HG03095 (cell line): Measurements from ENCODE around the gene SF3B2.
"Not testable (repeated sequence)": the region's sequence is repeated elsewhere in the genome, so short reads cannot be mapped to it uniquely, and the experiment has no call there.

Experiments used
- ATAC-seq: cut with Tn5 transposase; IDR thresholded peaks from one replicate; pipeline ENCODE4 v1.9.1; 2021; ENCODE audit warnings: moderate library complexity; ENCODE audit not compliant: unreplicated experiment

The SF3B2 gene

GRCh38 chr11:66072518-66072917 is 20.4 kb downstream of the SF3B2 start:
- no peak for ATAC-seq

GRCh38 chr11:66073669-66074068 is 21.5 kb downstream of the SF3B2 start:
- no peak for ATAC-seq

- no peak for ATAC-seq
These were observed 23.1 kb downstream of the SF3B2 start for GRCh38 chr11:66075273-66075672.

- no peak for ATAC-seq
These were observed 24.4 kb downstream of the SF3B2 start for GRCh38 chr11:66076561-66076960.

GRCh38 chr11:66077927-66078326 is 25.8 kb downstream of the SF3B2 start:
- ATAC-seq, result no peak

- not testable (repeated sequence) for ATAC-seq
These were observed 26.8 kb downstream of the SF3B2 start for GRCh38 chr11:66078949-66079348.

- no peak for ATAC-seq
These were observed 28.1 kb downstream of the SF3B2 start for GRCh38 chr11:66080055-66080817.

GRCh38 chr11:66081505-66081904 is 29.3 kb downstream of the SF3B2 start:
- ATAC-seq, result no peak

- ATAC-seq, result no peak
These were observed 31.0 kb downstream of the SF3B2 start for GRCh38 chr11:66082946-66083698.

- ATAC-seq, result no peak
These were observed 31.6 kb downstream of the SF3B2 start for GRCh38 chr11:66083767-66084166.

- ATAC-seq, result no peak
These were observed 32.8 kb downstream of the SF3B2 start for GRCh38 chr11:66084821-66085475.

- ATAC-seq, result no peak
These were observed 35.2 kb downstream of the SF3B2 start for GRCh38 chr11:66087148-66087908.

GRCh38 chr11:66089067-66089466 is 36.9 kb downstream of the SF3B2 start:
- no peak for ATAC-seq

GRCh38 chr11:66090288-66090687 is 38.1 kb downstream of the SF3B2 start:
- no peak for ATAC-seq

GRCh38 chr11:66092125-66092524 is 40.0 kb downstream of the SF3B2 start:
- ATAC-seq, result not testable (repeated sequence)

- ATAC-seq, result not testable (repeated sequence)
These were observed 47.6 kb downstream of the SF3B2 start for GRCh38 chr11:66099746-66100145.

- ATAC-seq, result peak; percentile 77
These were observed 48.3 kb downstream of the SF3B2 start for GRCh38 chr11:66100272-66101065.

- no peak for ATAC-seq
These were observed 48.9 kb downstream of the SF3B2 start for GRCh38 chr11:66101066-66101464.

- ATAC-seq, result no peak
These were observed 52.0 kb downstream of the SF3B2 start for GRCh38 chr11:66104057-66104638.
